RPMI8226 (cell line): ENCODE results near the gene DNAH3.
"Not testable (repeated sequence)": the region's sequence is repeated elsewhere in the genome, so short reads cannot be mapped to it uniquely, and the experiment has no call there.

Experiments used
- DNase-seq: peaks from one replicate; pipeline ENCODE4 v3.0.0-alpha.2; 2015

DNAH3 gene

DNA sequence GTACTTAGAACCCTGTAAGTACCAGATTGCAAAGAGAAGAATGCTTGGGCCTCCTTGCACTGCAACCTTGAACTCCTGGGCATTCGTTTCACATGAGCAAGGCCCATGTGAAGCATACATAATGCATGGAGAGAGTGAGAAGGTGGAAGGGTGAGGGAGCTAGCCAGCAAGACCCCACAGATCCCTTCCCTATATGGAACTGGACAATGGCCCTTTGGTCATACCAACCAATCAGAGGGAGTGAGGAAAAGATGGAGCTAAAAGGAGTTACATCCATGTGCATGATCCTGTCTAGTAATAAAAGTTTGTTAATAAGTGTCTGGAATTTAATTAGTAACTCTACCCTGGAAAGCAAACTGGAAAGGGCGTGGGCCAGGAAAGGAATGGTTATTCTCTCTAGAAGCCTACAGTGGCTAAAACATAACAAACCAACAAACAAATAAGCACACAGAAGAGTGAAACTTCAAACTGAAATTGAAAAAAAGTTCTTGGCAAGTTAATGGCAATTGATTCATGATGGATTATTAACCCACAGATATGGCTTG lies 29.6 kb downstream of the DNAH3 start:
- no peak for DNase-seq

- DNase-seq, result no peak
Measured at GRCh38 chr16:21117567-21117966, 33.1 kb downstream of the DNAH3 start.

GRCh38 chr16:21116148-21116693 lies 34.4 kb downstream of the DNAH3 start:
- peak; percentile 45 for DNase-seq

DNA sequence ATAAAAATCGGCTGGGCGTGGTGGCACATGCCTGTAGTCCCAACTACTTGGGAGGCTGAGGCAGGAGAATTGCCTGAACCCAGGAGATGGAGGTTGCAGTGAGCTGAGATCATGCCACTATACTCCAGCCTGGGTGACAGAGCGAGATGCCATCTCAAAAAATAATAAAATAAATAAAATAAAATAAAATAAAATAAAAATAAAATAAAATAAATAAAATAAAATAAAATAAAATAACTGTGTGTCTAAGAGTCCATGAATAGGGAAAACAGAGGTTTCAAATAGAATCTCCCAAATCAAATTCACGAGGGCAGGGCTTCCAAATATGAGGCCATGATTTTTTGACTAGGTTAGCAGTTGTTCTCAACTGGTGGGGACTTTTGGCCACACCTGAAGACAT lies 35.1 kb downstream of the DNAH3 start:
- DNase-seq, result not testable (repeated sequence)

- DNase-seq, result no peak
Measured at GRCh38 chr16:21103941-21104860, 46.4 kb downstream of the DNAH3 start.

DNA sequence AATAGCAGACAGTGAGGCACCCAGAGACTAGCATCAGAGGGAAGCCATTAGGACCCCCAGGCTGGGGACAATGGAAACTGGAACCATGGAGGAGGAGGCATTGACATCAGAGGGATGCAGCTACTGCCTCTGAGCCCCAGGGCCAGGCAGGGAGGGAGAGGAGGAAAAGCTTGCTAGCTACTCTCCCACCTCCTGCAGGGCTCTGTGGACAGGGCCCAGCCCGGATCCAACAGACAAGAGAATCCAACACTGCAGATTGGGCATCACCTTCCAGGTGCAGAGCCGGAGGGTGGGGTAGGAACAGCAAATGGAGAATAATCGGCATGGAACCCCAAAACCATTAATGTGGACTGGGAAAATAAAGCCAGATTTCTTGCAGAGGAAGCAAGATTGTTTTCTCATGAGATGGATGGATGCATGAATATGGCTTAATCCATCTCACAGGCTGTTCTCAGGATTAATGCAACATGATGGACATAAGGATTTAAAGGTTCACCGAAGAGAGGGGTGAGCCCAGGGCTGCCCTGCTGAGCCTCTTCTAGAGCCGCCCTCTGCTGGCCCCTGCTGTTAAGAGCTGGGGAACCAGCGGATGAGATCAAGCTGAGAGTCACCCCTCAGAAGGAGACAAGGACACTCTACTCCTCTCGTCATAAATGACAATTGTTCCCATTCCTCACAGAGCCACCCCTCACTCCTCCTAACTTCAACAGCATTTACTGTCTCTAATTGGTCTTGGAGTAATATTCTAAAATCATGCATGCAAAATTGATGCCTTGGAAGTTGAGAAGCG lies 48.8 kb downstream of the DNAH3 start:
- DNase-seq, result peak; percentile 46

DNA sequence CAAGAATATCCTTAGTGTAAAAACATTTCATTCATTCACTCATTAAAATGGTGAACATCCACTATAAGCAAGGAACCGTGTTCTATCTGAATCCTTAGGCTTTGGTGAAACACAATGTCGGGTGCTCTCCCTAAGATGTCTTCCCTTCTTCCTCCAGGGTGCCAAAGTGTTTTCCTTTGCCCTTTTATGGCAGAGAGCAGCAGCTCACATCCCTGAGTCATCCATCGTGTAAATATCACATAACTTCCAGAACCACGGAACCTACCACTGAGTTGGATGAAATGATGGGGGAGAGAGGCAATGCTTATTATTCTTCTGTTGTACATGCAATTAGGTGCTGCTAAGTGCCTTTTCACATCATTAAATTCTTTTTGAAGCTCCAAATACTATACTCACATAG lies 50.2 kb downstream of the DNAH3 start:
- no peak for DNase-seq

DNA sequence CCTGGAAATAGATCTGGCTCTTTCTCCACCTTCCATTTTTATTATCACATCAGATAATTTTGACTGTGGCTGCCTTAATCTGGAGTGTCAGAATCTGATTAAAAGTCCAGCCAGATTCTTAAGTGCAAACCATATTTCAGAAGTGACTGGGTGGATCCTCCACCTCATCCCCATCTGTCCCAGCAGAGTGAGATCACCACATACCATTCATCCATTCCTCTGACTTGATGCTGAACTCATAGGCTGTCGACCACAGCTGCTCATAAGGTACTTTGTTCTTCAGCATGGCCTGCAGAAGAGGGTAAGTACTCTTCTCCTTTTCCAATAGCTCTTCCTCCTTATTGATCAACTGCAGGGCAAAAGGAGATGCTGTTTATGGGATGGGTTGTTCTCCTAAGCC lies 53.5 kb downstream of the DNAH3 start:
- DNase-seq, result no peak

- DNase-seq, result not testable (repeated sequence)
Measured at GRCh38 chr16:21094719-21095118, 55.9 kb downstream of the DNAH3 start.

DNA sequence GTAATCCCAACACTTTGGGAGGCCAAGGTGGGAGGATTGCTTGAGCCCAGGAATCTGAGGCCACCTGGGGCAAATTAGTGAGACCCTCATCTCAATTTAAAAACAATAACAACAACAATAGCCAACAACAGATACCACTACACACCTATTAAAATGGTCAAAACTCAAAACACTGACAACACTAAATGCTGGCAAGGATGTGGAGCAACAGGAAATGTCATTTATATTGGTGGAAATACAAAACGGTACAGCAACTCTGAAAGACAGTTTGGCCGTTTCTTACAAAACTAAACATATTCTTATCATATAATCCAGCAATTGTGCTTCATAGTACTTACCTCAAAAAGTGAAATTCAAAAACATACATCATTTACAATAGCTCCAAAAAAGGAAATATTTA lies 57.7 kb downstream of the DNAH3 start:
- no peak for DNase-seq

DNA sequence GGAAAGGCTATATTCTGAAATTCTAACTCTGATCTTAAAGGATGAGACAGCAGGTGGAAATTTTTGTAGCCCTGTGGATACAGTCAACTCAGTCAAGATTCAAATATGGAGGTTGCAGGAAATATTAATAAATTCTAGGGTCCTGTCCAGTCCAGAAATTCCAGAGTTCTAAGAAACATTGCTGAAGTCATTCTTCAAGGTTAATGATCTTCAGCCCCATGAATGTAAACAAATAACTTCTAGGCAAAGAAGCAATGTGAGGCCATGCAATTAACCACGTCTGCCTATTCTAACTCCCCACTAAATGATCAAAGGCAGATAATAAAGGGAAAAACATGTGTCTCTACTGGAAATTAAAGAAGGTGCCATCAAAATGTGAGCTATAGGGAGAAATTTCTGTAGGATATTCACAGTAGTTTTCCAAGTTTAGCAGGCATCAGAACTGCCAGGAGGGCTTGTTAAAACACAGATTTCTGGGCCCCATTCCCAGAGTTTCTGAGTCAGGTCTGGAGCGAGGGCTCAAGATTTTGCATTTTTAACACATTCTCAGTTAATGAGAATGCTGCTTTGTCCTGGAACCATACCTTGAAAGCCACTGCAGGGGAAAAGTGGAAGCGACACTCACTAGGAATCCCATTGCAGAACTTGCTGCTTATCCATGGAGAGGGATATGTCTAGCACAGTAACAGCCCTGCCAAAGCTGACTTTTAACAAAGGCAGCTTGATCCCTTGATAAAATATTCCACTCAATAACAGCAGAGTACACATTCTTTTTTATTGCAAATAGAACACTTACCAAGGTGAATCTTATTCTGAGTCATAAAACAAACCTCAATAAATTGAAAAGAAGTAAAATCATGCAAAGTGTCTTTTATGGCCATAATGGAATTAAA lies 61.8 kb downstream of the DNAH3 start:
- DNase-seq, result no peak

DNA sequence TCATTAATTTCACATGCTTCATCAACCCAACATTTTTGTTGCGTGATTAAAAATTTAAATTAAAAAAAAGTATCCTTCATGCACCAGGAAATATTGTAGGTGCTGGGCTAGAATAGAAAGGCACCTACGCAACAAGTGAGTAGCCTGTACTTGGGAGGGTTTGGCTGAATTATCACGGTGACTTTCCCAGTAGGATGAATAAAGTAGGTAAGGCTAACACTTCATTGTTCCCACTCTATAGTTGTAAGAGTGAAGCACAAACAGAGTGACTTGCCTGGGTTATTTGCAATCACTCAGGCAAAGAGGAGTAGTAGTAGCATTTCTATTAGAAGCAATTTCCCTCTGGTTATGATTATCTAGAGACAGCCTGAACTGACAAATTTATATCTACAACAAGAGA lies 62.5 kb downstream of the DNAH3 start:
- DNase-seq, result no peak

GRCh38 chr16:21084631-21085225 lies 65.9 kb downstream of the DNAH3 start:
- DNase-seq, result no peak

GRCh38 chr16:21083729-21084268 lies 66.8 kb downstream of the DNAH3 start:
- DNase-seq, result peak; percentile 47

- DNase-seq, result no peak
Measured at GRCh38 chr16:21081329-21081728, 69.3 kb downstream of the DNAH3 start.

DNA sequence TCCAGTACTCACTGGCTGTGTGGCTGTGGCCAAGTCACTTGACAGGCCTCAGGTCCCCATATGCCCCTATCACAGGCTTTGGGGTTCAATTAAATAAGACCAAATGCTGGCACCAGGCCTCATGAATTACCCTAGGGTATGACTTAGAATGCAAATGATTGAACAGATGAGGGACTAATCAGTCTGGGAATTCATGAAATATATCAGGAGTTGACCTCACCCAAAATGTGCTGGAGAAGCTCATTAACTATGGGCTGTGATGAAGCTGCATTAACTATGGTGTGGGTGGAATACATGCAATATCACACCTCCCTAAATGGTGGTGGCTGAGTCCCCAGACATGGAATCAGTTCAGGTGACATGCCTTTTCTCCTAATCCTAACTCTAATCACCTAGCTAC lies 72.1 kb downstream of the DNAH3 start:
- DNase-seq, result no peak

GRCh38 chr16:21076186-21076883 lies 74.3 kb downstream of the DNAH3 start:
- DNase-seq, result no peak

DNA sequence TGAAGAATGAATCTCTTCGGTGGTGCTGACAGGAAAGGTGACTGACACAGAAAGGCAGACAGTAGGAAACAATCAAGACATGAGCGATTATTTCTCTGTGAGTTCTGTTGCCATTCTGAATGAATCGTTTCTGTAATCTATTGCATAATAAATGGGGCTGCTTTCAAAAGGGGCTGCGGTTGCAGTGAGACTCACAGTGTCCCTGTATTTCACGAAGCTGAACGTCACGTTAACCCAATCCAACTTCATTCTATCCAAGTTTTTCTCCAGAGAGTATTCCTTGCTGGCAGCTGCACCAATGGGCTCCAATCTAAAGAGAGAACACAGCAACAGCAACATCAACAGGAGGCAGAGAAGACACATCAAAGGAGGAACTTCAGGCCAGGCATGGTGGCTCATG lies 75.4 kb downstream of the DNAH3 start:
- DNase-seq, result no peak

- no peak for DNase-seq
Measured at GRCh38 chr16:21072976-21073375, 77.7 kb downstream of the DNAH3 start.

- DNase-seq, result no peak
Measured at GRCh38 chr16:21071741-21072140, 78.9 kb downstream of the DNAH3 start.

- DNase-seq, result no peak
Measured at GRCh38 chr16:21070564-21070963, 80.1 kb downstream of the DNAH3 start.
